Measurements from ENCODE around the gene BAK1.

- TF ChIP-seq, protein P1, sequence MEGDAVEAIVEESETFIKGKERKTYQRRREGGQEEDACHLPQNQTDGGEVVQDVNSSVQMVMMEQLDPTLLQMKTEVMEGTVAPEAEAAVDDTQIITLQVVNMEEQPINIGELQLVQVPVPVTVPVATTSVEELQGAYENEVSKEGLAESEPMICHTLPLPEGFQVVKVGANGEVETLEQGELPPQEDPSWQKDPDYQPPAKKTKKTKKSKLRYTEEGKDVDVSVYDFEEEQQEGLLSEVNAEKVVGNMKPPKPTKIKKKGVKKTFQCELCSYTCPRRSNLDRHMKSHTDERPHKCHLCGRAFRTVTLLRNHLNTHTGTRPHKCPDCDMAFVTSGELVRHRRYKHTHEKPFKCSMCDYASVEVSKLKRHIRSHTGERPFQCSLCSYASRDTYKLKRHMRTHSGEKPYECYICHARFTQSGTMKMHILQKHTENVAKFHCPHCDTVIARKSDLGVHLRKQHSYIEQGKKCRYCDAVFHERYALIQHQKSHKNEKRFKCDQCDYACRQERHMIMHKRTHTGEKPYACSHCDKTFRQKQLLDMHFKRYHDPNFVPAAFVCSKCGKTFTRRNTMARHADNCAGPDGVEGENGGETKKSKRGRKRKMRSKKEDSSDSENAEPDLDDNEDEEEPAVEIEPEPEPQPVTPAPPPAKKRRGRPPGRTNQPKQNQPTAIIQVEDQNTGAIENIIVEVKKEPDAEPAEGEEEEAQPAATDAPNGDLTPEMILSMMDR (conservative IDR thresholded peaks at IDR 0.05; ENCODE audit: low read depth, low read length) = no peak
- no peak for TF ChIP-seq EZH2 (IDR thresholded peaks at IDR 0.05; ENCODE audit: low read length, unreplicated experiment)
Measured at GRCh38 chr6:33627876-33628275, 47.8 kb upstream of the BAK1 start.

Data from PC-3 (cell line).